Measurements from ENCODE around the gene CD300LG. TPM values are rescaled to one million over a fixed set of nuclear protein-coding genes. Genes with fewer than 3 reads are reported as not detected.

CD300LG gene
- total and polyA plus RNA-seq, 2 experiments from 2014 or later = not detected

Other genes with a start within 250 kb of the CD300LG start
- gene MEOX1, start 185.3 kb upstream of the CD300LG start, total RNA-seq = 0.07 and 1.0 TPM in 2 replicates
- gene MEOX1, start 185.3 kb upstream of the CD300LG start, polyA plus RNA-seq = 0.32 TPM in 1 of 2 replicates, not detected in the other
- 0.85 and 3.2 TPM in 2 replicates for gene SOST, start 88.4 kb upstream of the CD300LG start, total RNA-seq
- 0.10 and 4.1 TPM in 2 replicates for gene SOST, start 88.4 kb upstream of the CD300LG start, polyA plus RNA-seq
- gene DUSP3, start 68.2 kb upstream of the CD300LG start, total RNA-seq = 66.2 and 71.4 TPM in 2 replicates
- gene DUSP3, start 68.2 kb upstream of the CD300LG start, polyA plus RNA-seq = 58.7 and 82.4 TPM in 2 replicates
- gene CFAP97D1, start 66.7 kb upstream of the CD300LG start, total RNA-seq = 0.04 TPM in 1 of 2 replicates, not detected in the other
- gene CFAP97D1, start 66.7 kb upstream of the CD300LG start, polyA plus RNA-seq = not detected in 2 replicates
- 7.4 and 7.6 TPM in 2 replicates for gene MPP3, start 14.0 kb upstream of the CD300LG start, total RNA-seq
- 5.3 and 14.6 TPM in 2 replicates for gene MPP3, start 14.0 kb upstream of the CD300LG start, polyA plus RNA-seq
- gene MPP2, start 60.4 kb downstream of the CD300LG start, total RNA-seq = 25.0 and 25.4 TPM in 2 replicates
- gene MPP2, start 60.4 kb downstream of the CD300LG start, polyA plus RNA-seq = 17.2 and 23.4 TPM in 2 replicates
- gene PPY, start 95.3 kb downstream of the CD300LG start, total RNA-seq = not detected in 2 replicates
- gene PPY, start 95.3 kb downstream of the CD300LG start, polyA plus RNA-seq = not detected in 2 replicates
- not detected in 2 replicates for gene PYY, start 106.8 kb downstream of the CD300LG start, total RNA-seq
- 0.77 TPM in 1 of 2 replicates, not detected in the other for gene PYY, start 106.8 kb downstream of the CD300LG start, polyA plus RNA-seq
- 4.2 and 6.1 TPM in 2 replicates for gene NAGS, start 157.4 kb downstream of the CD300LG start, total RNA-seq
- 5.1 and 8.5 TPM in 2 replicates for gene NAGS, start 157.4 kb downstream of the CD300LG start, polyA plus RNA-seq
- gene TMEM101, start 167.8 kb downstream of the CD300LG start, total RNA-seq = 37.5 and 65.8 TPM in 2 replicates
- 22.5 and 40.6 TPM in 2 replicates for gene TMEM101, start 167.8 kb downstream of the CD300LG start, polyA plus RNA-seq
- 31.0 and 45.3 TPM in 2 replicates for gene LSM12, start 219.5 kb downstream of the CD300LG start, total RNA-seq
- gene LSM12, start 219.5 kb downstream of the CD300LG start, polyA plus RNA-seq = 46.5 and 60.7 TPM in 2 replicates
- gene G6PC3, start 223.6 kb downstream of the CD300LG start, total RNA-seq = 93.1 and 95.3 TPM in 2 replicates
- 162 and 234 TPM in 2 replicates for gene G6PC3, start 223.6 kb downstream of the CD300LG start, polyA plus RNA-seq